B cell (primary cell): Measurements from ENCODE around the gene GINM1. TPM values are rescaled to one million over a fixed set of nuclear protein-coding genes. Genes with fewer than 3 reads are reported as not detected.

Source experiments
- ATAC-seq: fragments of 200-7000 bp; cut with Tn5 transposase; one replicate; pipeline ENCODE4 v1.10.0; 2021; ENCODE audit warnings: low read depth, mild to moderate bottlenecking, moderate number of reproducible peaks, moderate library complexity
- CTCF ChIA-PET: fragments of 350-600 bp; sonication (Branson Sonifier 250); formaldehyde crosslinking; loops from one replicate; lab custom pipeline; 2021; ENCODE audit warnings: antibody characterized with exemption, inconsistent platforms; lab: Charles Lee
- POLR2A ChIA-PET: fragments of 350-600 bp; sonication (Branson Sonifier 250); formaldehyde crosslinking; loops from one replicate; lab custom pipeline; 2021; ENCODE audit warnings: antibody characterized with exemption; lab: Charles Lee
- DNase-seq: peaks from one replicate; pipeline ENCODE4 v3.0.0; 2013
- H2AFZ ChIP-seq: 2 replicates; pipeline ENCODE4 v1.6.1; 2012; ENCODE audit warnings: mild to moderate bottlenecking, low read depth, low read length; ENCODE audit not compliant: insufficient read depth, poor library complexity, severe bottlenecking
- H3K27ac ChIP-seq, 2 donors: 1 replicate in 1 of 2; 2 replicates in 1 of 2; pipeline ENCODE4 v1.5.1; 2012 to 2013; ENCODE audit warnings: low read length in 2 of 2, mild to moderate bottlenecking in 2 of 2, moderate library complexity in 1 of 2
- H3K27me3 ChIP-seq, 4 experiments: fragments of 200-600 bp in 1 of 4; sonication (generic) in 1 of 4; replicated peaks in 1 of 4; 1 replicate in 2 of 4; 2 replicates in 2 of 4; pipeline versions ENCODE4 v1.6.1 to v1.7.0; 2013 to 2016; ENCODE audit warnings: low read length in 3 of 4, mild to moderate bottlenecking in 2 of 4, mixed read lengths in 1 of 4, moderate library complexity in 1 of 4; ENCODE audit not compliant: insufficient read depth in 4 of 4, control insufficient read depth in 3 of 4; ENCODE audit errors: control extremely low read depth in 1 of 4
- H3K36me3 ChIP-seq, 2 experiments: replicated peaks in 1 of 2; 1 replicate in 1 of 2; 2 replicates in 1 of 2; pipeline versions ENCODE4 v1.6.1 to v1.7.1; 2013; ENCODE audit warnings: low read length in 1 of 2; ENCODE audit not compliant: insufficient read depth in 2 of 2, control insufficient read depth in 1 of 2; ENCODE audit errors: control extremely low read depth in 1 of 2, extremely low read depth in 1 of 2
- H3K4me1 ChIP-seq, 2 donors: fragments of 200-600 bp in 1 of 2; sonication (generic) in 1 of 2; 1 replicate in 1 of 2; 2 replicates in 1 of 2; pipeline versions ENCODE4 v1.5.1 to v1.6.1; 2013 to 2017; ENCODE audit warnings: low read length in 2 of 2; ENCODE audit not compliant: control insufficient read depth in 2 of 2, insufficient read depth in 2 of 2
- H3K4me2 ChIP-seq: replicated peaks from 2 replicates; pipeline ENCODE3; 2012; ENCODE audit warnings: mild to moderate bottlenecking, low read depth, low read length; ENCODE audit not compliant: poor library complexity, severe bottlenecking
- H3K4me3 ChIP-seq, 5 experiments: fragments of 200-600 bp in 1 of 5; sonication (generic) in 1 of 5; 1 replicate in 3 of 5; 2 replicates in 2 of 5; pipeline versions ENCODE4 v1.5.1 to v1.7.0; 2011 to 2016; ENCODE audit warnings: low read length in 4 of 5, mild to moderate bottlenecking in 4 of 5, low read depth in 2 of 5, control low read depth in 1 of 5, moderate library complexity in 1 of 5; ENCODE audit not compliant: insufficient read depth in 1 of 5; ENCODE audit errors: control extremely low read depth in 1 of 5, extremely low read depth in 1 of 5
- H3K79me2 ChIP-seq: fragments of 200-600 bp; sonication (generic); one replicate; pipeline ENCODE4 v1.6.0; 2016; ENCODE audit warnings: low read length; ENCODE audit not compliant: control insufficient read depth, insufficient read depth
- H3K9ac ChIP-seq: fragments of 200-600 bp; sonication (generic); 2 replicates; pipeline ENCODE4 v1.6.1; 2017; ENCODE audit warnings: mild to moderate bottlenecking, low read length, moderate library complexity
- H3K9me3 ChIP-seq, 3 donors: one replicate each; pipeline versions ENCODE4 v1.6.1 to v1.7.1; 2013; ENCODE audit warnings: low read length in 2 of 3; ENCODE audit not compliant: control insufficient read depth in 2 of 3, insufficient read depth in 1 of 3; ENCODE audit errors: control extremely low read depth in 1 of 3
- H4K20me1 ChIP-seq: 2 replicates; pipeline ENCODE4 v1.6.0; 2012; ENCODE audit warnings: mild to moderate bottlenecking, low read length; ENCODE audit not compliant: insufficient read depth, control insufficient read depth, poor library complexity, severe bottlenecking
- H3K27ac Mint-ChIP-seq: one replicate; pipeline ENCODE4 v1.8.0; 2021; ENCODE audit warnings: mixed read lengths
- H3K27me3 Mint-ChIP-seq: one replicate; pipeline ENCODE4 v1.8.0; 2021; ENCODE audit warnings: mixed read lengths
- H3K4me1 Mint-ChIP-seq: one replicate; pipeline ENCODE4 v1.8.0; 2021; ENCODE audit warnings: mixed read lengths
- H3K4me3 Mint-ChIP-seq: one replicate; pipeline ENCODE4 v1.8.0; 2021; ENCODE audit warnings: mixed read lengths
- H3K9me3 Mint-ChIP-seq: one replicate; pipeline ENCODE4 v1.8.0; 2022; ENCODE audit warnings: mixed read lengths; ENCODE audit not compliant: insufficient read depth
- EZH2 ChIP-seq: IDR thresholded peaks from 2 replicates; pipeline ENCODE4 v1.6.1; 2012; ENCODE audit warnings: borderline replicate concordance, low read depth, mild to moderate bottlenecking, moderate library complexity, low read length; ENCODE audit not compliant: insufficient read depth, poor library complexity, severe bottlenecking
- WGBS: methylation state at CpG from one replicate; pipeline ENCODE4 v1.1.5; 2013; ENCODE audit warnings: missing lambda C conversion rate; ENCODE audit not compliant: insufficient coverage; 5-methylcytosine and 5-hydroxymethylcytosine counted together
- intact Hi-C: fragments of 100-400 bp; cut with micrococcal nuclease; formaldehyde crosslinking; loops from one replicate; pipeline ENCODE4 v1.10.0; 2022
- polyA minus RNA-seq: library from RNA; depleted of rRNA, polyadenylated mRNA; stranded (reverse); fragments of >200 nt; gene quantifications from 2 replicates; pipeline ENCODE4 v1.2.3, GENCODE V29; 2012
- polyA plus RNA-seq: library from polyadenylated mRNA; depleted of rRNA; stranded (reverse); fragments of >200 nt; gene quantifications from 2 replicates; pipeline ENCODE4 v1.2.3, GENCODE V29; 2012
- total RNA-seq, 2 donors: library from RNA; stranded (reverse); fragments of 120-200 nt in 1 of 2; gene quantifications; 1 replicate in 1 of 2; 2 replicates in 1 of 2; pipeline versions ENCODE4 v1.2.3 to v1.2.4, GENCODE V29; 2013 to 2022
- TF ChIP-seq, protein P1 (sequence below): fragments of 200-600 bp; IDR thresholded peaks from one replicate; pipeline ENCODE4 v1.8.0; 2022; ENCODE audit warnings: antibody characterized with exemption, mild to moderate bottlenecking

GINM1 gene
- total RNA-seq (22.1 and 23.0 TPM in 2 replicates), polyA plus RNA-seq (14.4 and 14.7 TPM in 2 replicates), polyA minus RNA-seq (7.2 and 11.8 TPM in 2 replicates)
- 23.1 TPM for total RNA-seq (2013)

- ChIA-PET POLR2A (interaction anchor here (0.5 to 2.5 kb wide), 5 partner anchors 15 to 170 kb away, joined by 3 to 22 read pairs (median 7); partner anchors contain the start of genes LATS1 and PPIL4), CTCF (interaction anchor here (0.6 to 7.9 kb wide), 7 partner anchors 10 to 1196 kb away, joined by 3 to 90 read pairs (median 3); partner anchors contain the start of gene PPIL4)
- Histone ChIP-seq H3K4me3 (peak within 1 kb of the TSS; percentile 83 to 100 (median 96)), H3K9ac (peak within 1 kb of the TSS; percentile 99), H3K4me2 (peak within 1 kb of the TSS; percentile 78), H3K4me1 (peaks cover 13 to 26% of the 10 kb centered on the region in 2 donors), H3K27ac (peak within 1 kb of the TSS; percentile 84 to 92), H3K9me3 (no peaks in the 10 kb centered on the region), H3K79me2 (peaks cover 42% of the 10 kb centered on the region), H3K36me3 (no peaks in the 10 kb centered on the region), H2AFZ (peak within 1 kb of the TSS; percentile 97), H4K20me1 (peaks cover 24% of the 10 kb centered on the region), H3K27me3 (no peaks in the 10 kb centered on the region)
- DNase-seq (peak; percentile 98), ATAC-seq (peak; percentile 83)
- Mint-ChIP-seq H3K4me3 (peak within 1 kb of the TSS; percentile 99), H3K27me3 (no peaks in the 10 kb centered on the region), H3K9me3 (no peaks in the 10 kb centered on the region), H3K27ac (peak within 1 kb of the TSS; percentile 98), H3K4me1 (peaks cover 23% of the 10 kb centered on the region)
- intact Hi-C loops, result loop anchor here (1.0 to 10.0 kb wide), 8 partner anchors 19 to 1827 kb away; partner anchors contain the start of genes KATNA1, LATS1, PCMT1 and PPIL4
- 0% methylated on average over 29 of the region's 59 CpGs for WGBS
- TF ChIP-seq, protein P1, sequence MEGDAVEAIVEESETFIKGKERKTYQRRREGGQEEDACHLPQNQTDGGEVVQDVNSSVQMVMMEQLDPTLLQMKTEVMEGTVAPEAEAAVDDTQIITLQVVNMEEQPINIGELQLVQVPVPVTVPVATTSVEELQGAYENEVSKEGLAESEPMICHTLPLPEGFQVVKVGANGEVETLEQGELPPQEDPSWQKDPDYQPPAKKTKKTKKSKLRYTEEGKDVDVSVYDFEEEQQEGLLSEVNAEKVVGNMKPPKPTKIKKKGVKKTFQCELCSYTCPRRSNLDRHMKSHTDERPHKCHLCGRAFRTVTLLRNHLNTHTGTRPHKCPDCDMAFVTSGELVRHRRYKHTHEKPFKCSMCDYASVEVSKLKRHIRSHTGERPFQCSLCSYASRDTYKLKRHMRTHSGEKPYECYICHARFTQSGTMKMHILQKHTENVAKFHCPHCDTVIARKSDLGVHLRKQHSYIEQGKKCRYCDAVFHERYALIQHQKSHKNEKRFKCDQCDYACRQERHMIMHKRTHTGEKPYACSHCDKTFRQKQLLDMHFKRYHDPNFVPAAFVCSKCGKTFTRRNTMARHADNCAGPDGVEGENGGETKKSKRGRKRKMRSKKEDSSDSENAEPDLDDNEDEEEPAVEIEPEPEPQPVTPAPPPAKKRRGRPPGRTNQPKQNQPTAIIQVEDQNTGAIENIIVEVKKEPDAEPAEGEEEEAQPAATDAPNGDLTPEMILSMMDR, result peak; percentile 77
- no peak for TF ChIP-seq EZH2
Measured at GRCh38 chr6:149565527-149566409, at the start of gene GINM1. Gene GINM1, plus strand, starts transcription at chr6:149566375. Its CDS starts 40 bp downstream, at chr6:149566415.
